CD4-positive, alpha-beta T cell (primary cell): ENCODE measurements around the gene NR2F1-AS1. TPM values are rescaled to one million over a fixed set of nuclear protein-coding genes. Genes with fewer than 3 reads are reported as not detected.
A peak's percentile ranks its signal among the peaks of the same experiment; 100 is the strongest.

Source experiments
- ATAC-seq: fragments of 200-7000 bp; cut with Tn5 transposase; one replicate; pipeline ENCODE4 v1.10.0; 2022; ENCODE audit warnings: mild to moderate bottlenecking; ENCODE audit not compliant: poor library complexity
- CTCF ChIA-PET: fragments of 350-600 bp; sonication (Branson Sonifier 250); formaldehyde crosslinking; loops from one replicate; lab custom pipeline; 2021; ENCODE audit warnings: antibody characterized with exemption, inconsistent platforms; lab: Charles Lee
- POLR2A ChIA-PET: fragments of 350-600 bp; sonication (Branson Sonifier 250); formaldehyde crosslinking; loops from one replicate; lab custom pipeline; 2021; ENCODE audit warnings: antibody characterized with exemption, inconsistent platforms; lab: Charles Lee
- DNase-seq, 14 experiments: peaks; one replicate each; pipeline ENCODE4 v3.0.0-alpha.2; 2013 to 2020; ENCODE audit warnings: mixed read lengths in 2 of 14
- H3K27ac ChIP-seq, 2 donors: one replicate each; pipeline versions ENCODE4 v1.5.1 to v1.7.0; 2013; ENCODE audit warnings: low read length in 2 of 2, low read depth in 1 of 2, mild to moderate bottlenecking in 1 of 2
- H3K27me3 ChIP-seq, 2 experiments: 1 replicate in 1 of 2; 2 replicates in 1 of 2; pipeline versions ENCODE4 v1.6.1 to v1.7.0; 2013; ENCODE audit warnings: low read length in 2 of 2, control low read depth in 1 of 2, mild to moderate bottlenecking in 1 of 2, moderate library complexity in 1 of 2; ENCODE audit not compliant: insufficient read depth in 2 of 2, control insufficient read depth in 1 of 2
- H3K36me3 ChIP-seq: one replicate; pipeline ENCODE4 v1.6.1; 2013; ENCODE audit warnings: low read length, control low read depth; ENCODE audit not compliant: insufficient read depth
- H3K4me1 ChIP-seq: one replicate; pipeline ENCODE4 v1.6.1; 2013; ENCODE audit warnings: low read length, control low read depth; ENCODE audit not compliant: insufficient read depth
- H3K4me3 ChIP-seq: one replicate; pipeline ENCODE4 v1.5.1; 2013; ENCODE audit warnings: mild to moderate bottlenecking, low read length, moderate library complexity
- H3K9me3 ChIP-seq, 2 experiments: 1 replicate in 1 of 2; 2 replicates in 1 of 2; pipeline versions ENCODE4 v1.6.1 to v1.7.0; 2013; ENCODE audit warnings: low read length in 2 of 2, mild to moderate bottlenecking in 2 of 2, control low read depth in 1 of 2, moderate library complexity in 1 of 2; ENCODE audit not compliant: control insufficient read depth in 1 of 2, insufficient read depth in 1 of 2
- H3K27ac Mint-ChIP-seq: one replicate; pipeline ENCODE4 v1.8.0; 2020; ENCODE audit warnings: mixed read lengths
- H3K27me3 Mint-ChIP-seq: one replicate; pipeline ENCODE4 v1.8.0; 2021; ENCODE audit warnings: mixed read lengths
- H3K36me3 Mint-ChIP-seq: one replicate; pipeline ENCODE4 v1.8.0; 2021; ENCODE audit warnings: low read depth, mixed read lengths
- H3K4me1 Mint-ChIP-seq: one replicate; pipeline ENCODE4 v1.8.0; 2021; ENCODE audit warnings: low read depth, mixed read lengths
- H3K4me3 Mint-ChIP-seq: one replicate; pipeline ENCODE4 v1.8.0; 2020; ENCODE audit warnings: mild to moderate bottlenecking, mixed read lengths
- H3K9me3 Mint-ChIP-seq: one replicate; pipeline ENCODE4 v1.8.0; 2020; ENCODE audit warnings: mixed read lengths
- CTCF ChIP-seq: fragments of 200-600 bp; IDR thresholded peaks from one replicate; pipeline ENCODE4 v1.8.0; 2022; ENCODE audit warnings: antibody characterized with exemption, mild to moderate bottlenecking
- intact Hi-C, 2 experiments: fragments of 100-400 bp; cut with DNase I in 1 of 2; cut with micrococcal nuclease in 1 of 2; formaldehyde crosslinking; loops; one replicate each; pipeline versions ENCODE4 v1.15.1 to v1.9.0; 2023 to 2025; cut with DNase I, micrococcal nuclease
- total RNA-seq, 174 experiments: library from RNA in 2 of 174; stranded (reverse) in 2 of 174; gene quantifications; one replicate each; pipeline ENCODE4 v1.2.3 and lab custom pipeline; 2021 to 2026

Gene NR2F1-AS1
- total RNA-seq, 2 experiments from 2014 or later: not detected

- Histone ChIP-seq H3K27ac (peak overlapping the region in 1 of 2 donors; percentile 21), H3K36me3 (no peaks in the 10 kb centered on the region), H3K27me3 (peaks cover 0 to 8% of the 10 kb centered on the region in 2 experiments), H3K4me3 (no peak overlapping the region), H3K4me1 (peaks cover 21% of the 10 kb centered on the region), H3K9me3 (no peaks in the 10 kb centered on the region)
- DNase-seq (peak in 6 of 14 experiments; percentile 17 to 89 (median 66)), ATAC-seq (peak; percentile 79)
- POLR2A ChIA-PET: interaction anchor here (0.9 to 1.1 kb wide), 2 partner anchors 9 to 12 kb away, joined by 3 to 4 read pairs; no protein-coding TSS in a partner anchor
- Mint-ChIP-seq H3K4me3 (peak overlapping the region; percentile 77), H3K27me3 (peaks cover 21% of the 10 kb centered on the region), H3K4me1 (peaks cover 31% of the 10 kb centered on the region), H3K36me3 (peaks cover 3% of the 10 kb centered on the region), H3K9me3 (no peaks in the 10 kb centered on the region), H3K27ac (peak overlapping the region; percentile 83)
- CTCF ChIA-PET: no interaction called here
- no peak for TF ChIP-seq CTCF
- intact Hi-C loops: no loop called here
These were observed 41.3 kb upstream of the NR2F1-AS1 start for GRCh38 chr5:93622240-93622885.

- peak in 4 of 14 experiments; percentile 8 to 46 (median 27) for DNase-seq
- H3K27ac ChIP-seq: no peak overlapping the region
- Mint-ChIP-seq H3K27ac (peak overlapping the region; percentile 83), H3K27me3 (peaks cover 29% of the 10 kb centered on the region), H3K4me1 (peaks cover 31% of the 10 kb centered on the region), H3K36me3 (peaks cover 3% of the 10 kb centered on the region), H3K9me3 (no peaks in the 10 kb centered on the region), H3K4me3 (peak overlapping the region; percentile 39)
- peaks cover 21% of the 10 kb centered on the region for H3K4me1 ChIP-seq
- no peaks in the 10 kb centered on the region for H3K9me3 ChIP-seq
- ChIA-PET POLR2A (interaction anchor here (0.9 to 2.0 kb wide), 5 partner anchors 8 to 20 kb away, joined by 3 to 7 read pairs (median 5); no protein-coding TSS in a partner anchor), CTCF (interaction anchor here (1.2 kb wide), 1 partner anchor 180 kb away, joined by 4 read pairs; no protein-coding TSS in a partner anchor)
- no peak for ATAC-seq
- H3K27me3 ChIP-seq: peaks cover 0 to 8% of the 10 kb centered on the region in 2 experiments
- intact Hi-C loops: no loop called here
- peak overlapping the region; percentile 35 for H3K4me3 ChIP-seq
- H3K36me3 ChIP-seq: no peaks in the 10 kb centered on the region
- no peak for TF ChIP-seq CTCF
These were observed 40.3 kb upstream of the NR2F1-AS1 start for GRCh38 chr5:93621327-93621798.

- H3K27ac Mint-ChIP-seq: peak overlapping the region; percentile 70
- TF ChIP-seq CTCF: no peak
- intact Hi-C loops: no loop called here
- peaks cover 35% of the 10 kb centered on the region for H3K27me3 Mint-ChIP-seq
- H3K36me3 Mint-ChIP-seq: peaks cover 3% of the 10 kb centered on the region
- no peaks in the 10 kb centered on the region for H3K9me3 ChIP-seq
- H3K4me1 ChIP-seq: peaks cover 21% of the 10 kb centered on the region
- H3K9me3 Mint-ChIP-seq: no peaks in the 10 kb centered on the region
- peak overlapping the region; percentile 91 for H3K4me3 Mint-ChIP-seq
- peak overlapping the region; percentile 64 for H3K4me3 ChIP-seq
- DNase-seq (peak in 12 of 14 experiments; percentile 21 to 80 (median 48)), ATAC-seq (peak; percentile 57)
- H3K27ac ChIP-seq: no peak overlapping the region
- H3K4me1 Mint-ChIP-seq: peaks cover 31% of the 10 kb centered on the region
- ChIA-PET POLR2A (interaction anchor here (0.9 to 2.0 kb wide), 4 partner anchors 9 to 20 kb away, joined by 3 to 7 read pairs (median 6); no protein-coding TSS in a partner anchor), CTCF (interaction anchor here (1.2 kb wide), 1 partner anchor 181 kb away, joined by 4 read pairs; no protein-coding TSS in a partner anchor)
- no peaks in the 10 kb centered on the region for H3K36me3 ChIP-seq
- peaks cover 0 to 8% of the 10 kb centered on the region in 2 experiments for H3K27me3 ChIP-seq
These were observed 39.7 kb upstream of the NR2F1-AS1 start for GRCh38 chr5:93620487-93621326.
